Pancreas (tissue), 10 donors: ENCODE data around the gene LINGO1. TPM values are rescaled to one million over a fixed set of nuclear protein-coding genes. Genes with fewer than 3 reads are reported as not detected.

Experiments used
- ATAC-seq, 4 donors: fragments of 200-7000 bp; cut with Tn5 transposase; one replicate each; pipeline versions ENCODE4 v1.8.0 to v1.9.1; 2020; ENCODE audit warnings: mild to moderate bottlenecking in 4 of 4, moderate library complexity in 4 of 4
- DNase-seq, 6 donors: peaks; one replicate each; pipeline ENCODE4 v3.0.0-alpha.2; 2020
- FAIRE-seq: peaks from 2 replicates; lab custom pipeline; 2012; peaks lifted over from hg19 to GRCh38; lab: Jason Lieb, UNC
- H3K27ac ChIP-seq, 4 donors: fragments of 200-600 bp; sonication (generic); 1 replicate in 3 of 4; 2 replicates in 1 of 4; pipeline versions ENCODE4 v1.5.0 to v1.8.0; 2020
- H3K27me3 ChIP-seq, 4 donors: fragments of 200-600 bp; one replicate each; pipeline ENCODE4 v1.8.0; 2021
- H3K36me3 ChIP-seq, 3 donors: fragments of 200-600 bp; sonication (generic) in 1 of 3; one replicate each; pipeline versions ENCODE4 v1.5.0 to v1.8.0; 2020 to 2021
- H3K4me1 ChIP-seq, 3 donors: fragments of 200-600 bp; one replicate each; pipeline ENCODE4 v1.8.0; 2021
- H3K4me3 ChIP-seq, 4 donors: fragments of 200-600 bp; sonication (generic) in 2 of 4; one replicate each; pipeline versions ENCODE4 v1.5.0 to v1.8.0; 2020 to 2021
- H3K9me3 ChIP-seq, 4 donors: fragments of 200-600 bp; one replicate each; pipeline ENCODE4 v1.8.0; 2021
- WGBS, 2 donors: extraction: QIAGEN DNeasy Blood & Tissue Kit; methylation state at CpG; one replicate each; pipeline ENCODE4 v1.1.7; 2013; 5-methylcytosine and 5-hydroxymethylcytosine counted together
- intact Hi-C, 3 donors: fragments of 100-400 bp; cut with DNase I; formaldehyde crosslinking; loops; one replicate each; pipeline versions ENCODE4 v1.11.1 to v1.14.2; 2022
- polyA plus RNA-seq, 2 donors: library from polyadenylated mRNA; stranded (reverse); fragments of 200-250 nt; gene quantifications; one replicate each; pipeline ENCODE4 v1.2.3, GENCODE V29; 2013
- total RNA-seq, 6 donors: library from RNA; stranded (reverse); fragmentation: NEBNext Ultra II Directional in 4 of 6; extraction: Animal tissue kit (Norgen Biotek cat#: 25700) in 4 of 6; gene quantifications; one replicate each; pipeline versions ENCODE4 v1.2.1 to v1.2.4, GENCODE V29; 2021 to 2023
- TF ChIP-seq, protein P1 (sequence below), 4 donors: fragments of 200-600 bp; sonication (generic) in 3 of 4; IDR thresholded peaks; one replicate each; pipeline versions ENCODE4 v1.5.0 to v1.8.0; 2021; ENCODE audit warnings: antibody characterized with exemption in 4 of 4
- donor health status: healthy with polysubstance abuse.
- donor health status: DM: no; HTN: no; CAD: no; lungs with moderate emphysema.
- donor health status: DM: no; HTN: no; CAD: no.
- donor health status: control.
- donor health status: control.
- donor health status: Bipolar disorder and iron deficiency.
- donor health status: DM: yes; HTN: yes; CAD: no.
- donor health status: DM: no; HTN: no; CAD: no.
- donor health status: DM: no; HTN: no; CAD: no.
- donor health status: DM: yes; HTN: yes; CAD: no.

The LINGO1 gene
- total and polyA plus RNA-seq, 8 donors: 0.80 to 3.0 (median 1.7) TPM

GRCh38 chr15:77650265-77650664 lies 17.6 kb upstream of the LINGO1 start:
- Histone ChIP-seq H3K36me3 (no peaks in the 10 kb centered on the region), H3K4me3 (no peak overlapping the region), H3K27ac (no peak overlapping the region), H3K9me3 (no peaks in the 10 kb centered on the region), H3K4me1 (no peaks in the 10 kb centered on the region), H3K27me3 (no peaks in the 10 kb centered on the region)
- WGBS, 2 donors: 51 to 71% methylated on average over 2 of the region's 2 CpGs
- intact Hi-C loops: no loop called here
- FAIRE-seq (no peak), DNase-seq (peak in 1 of 6 donors; percentile 20), ATAC-seq (peak in 1 of 4 donors; percentile 19)
- TF ChIP-seq, protein P1, sequence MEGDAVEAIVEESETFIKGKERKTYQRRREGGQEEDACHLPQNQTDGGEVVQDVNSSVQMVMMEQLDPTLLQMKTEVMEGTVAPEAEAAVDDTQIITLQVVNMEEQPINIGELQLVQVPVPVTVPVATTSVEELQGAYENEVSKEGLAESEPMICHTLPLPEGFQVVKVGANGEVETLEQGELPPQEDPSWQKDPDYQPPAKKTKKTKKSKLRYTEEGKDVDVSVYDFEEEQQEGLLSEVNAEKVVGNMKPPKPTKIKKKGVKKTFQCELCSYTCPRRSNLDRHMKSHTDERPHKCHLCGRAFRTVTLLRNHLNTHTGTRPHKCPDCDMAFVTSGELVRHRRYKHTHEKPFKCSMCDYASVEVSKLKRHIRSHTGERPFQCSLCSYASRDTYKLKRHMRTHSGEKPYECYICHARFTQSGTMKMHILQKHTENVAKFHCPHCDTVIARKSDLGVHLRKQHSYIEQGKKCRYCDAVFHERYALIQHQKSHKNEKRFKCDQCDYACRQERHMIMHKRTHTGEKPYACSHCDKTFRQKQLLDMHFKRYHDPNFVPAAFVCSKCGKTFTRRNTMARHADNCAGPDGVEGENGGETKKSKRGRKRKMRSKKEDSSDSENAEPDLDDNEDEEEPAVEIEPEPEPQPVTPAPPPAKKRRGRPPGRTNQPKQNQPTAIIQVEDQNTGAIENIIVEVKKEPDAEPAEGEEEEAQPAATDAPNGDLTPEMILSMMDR (IDR thresholded peaks at IDR 0.05): no peak

- Histone ChIP-seq H3K4me1 (no peaks in the 10 kb centered on the region), H3K27me3 (no peaks in the 10 kb centered on the region), H3K27ac (no peak overlapping the region), H3K9me3 (no peaks in the 10 kb centered on the region), H3K36me3 (no peaks in the 10 kb centered on the region), H3K4me3 (no peak overlapping the region)
- DNase-seq: peak in 1 of 6 donors; percentile 16
- WGBS, 2 donors: 52 to 58% methylated on average over 3 of the region's 3 CpGs
- TF ChIP-seq, protein P1 (IDR thresholded peaks at IDR 0.05): no peak
- ATAC-seq: no peak
- intact Hi-C loops: no loop called here
- no peak for FAIRE-seq
Measured at GRCh38 chr15:77649610-77650009, 16.9 kb upstream of the LINGO1 start.

- WGBS, 2 donors: 75 to 82% methylated on average over 6 of the region's 6 CpGs
- TF ChIP-seq, protein P1 (IDR thresholded peaks at IDR 0.05): no peak
- Histone ChIP-seq H3K4me1 (no peaks in the 10 kb centered on the region), H3K27ac (no peak overlapping the region), H3K4me3 (no peak overlapping the region), H3K36me3 (no peaks in the 10 kb centered on the region), H3K27me3 (no peaks in the 10 kb centered on the region), H3K9me3 (no peaks in the 10 kb centered on the region)
- intact Hi-C loops: no loop called here
- ATAC-seq: no peak
- no peak for FAIRE-seq
- no peak for DNase-seq
Measured at GRCh38 chr15:77649017-77649416, 16.3 kb upstream of the LINGO1 start.

GRCh38 chr15:77647961-77648360 lies 15.2 kb upstream of the LINGO1 start:
- DNase-seq (peak in 1 of 6 donors; percentile 11), FAIRE-seq (no peak), ATAC-seq (no peak)
- TF ChIP-seq, protein P1 (IDR thresholded peaks at IDR 0.05): no peak
- H3K4me1 ChIP-seq: no peaks in the 10 kb centered on the region
- H3K4me3 ChIP-seq: no peak overlapping the region
- WGBS, 2 donors: 80 to 93% methylated on average over 4 of the region's 4 CpGs
- intact Hi-C loops: no loop called here
- no peak overlapping the region for H3K27ac ChIP-seq
- no peaks in the 10 kb centered on the region for H3K36me3 ChIP-seq
- no peaks in the 10 kb centered on the region for H3K9me3 ChIP-seq
- H3K27me3 ChIP-seq: no peaks in the 10 kb centered on the region

GRCh38 chr15:77646104-77646694 lies 13.5 kb upstream of the LINGO1 start:
- H3K27me3 ChIP-seq: no peaks in the 10 kb centered on the region
- H3K36me3 ChIP-seq: no peaks in the 10 kb centered on the region
- ATAC-seq: no peak
- no peaks in the 10 kb centered on the region for H3K4me1 ChIP-seq
- WGBS, 2 donors: 86 to 87% methylated on average over 8 of the region's 8 CpGs
- peak in 1 of 6 donors; percentile 26 for DNase-seq
- FAIRE-seq: no peak
- H3K27ac ChIP-seq: no peak overlapping the region
- intact Hi-C loops: no loop called here
- H3K9me3 ChIP-seq: no peaks in the 10 kb centered on the region
- H3K4me3 ChIP-seq: no peak overlapping the region
- TF ChIP-seq, protein P1 (IDR thresholded peaks at IDR 0.05): no peak
